ENCODE results near the gene RNASE8. TPM values are rescaled to one million over a fixed set of nuclear protein-coding genes. Genes with fewer than 3 reads are reported as not detected.

RNASE8 gene
- total RNA-seq, 3 donors from 2014 or later (not counting 1 experiment from before 2014, with no cell fraction given): not detected

GRCh38 chr14:21084998-21085853 lies 27.6 kb downstream of the RNASE8 start:
- Mint-ChIP-seq H3K9me3 (no peaks in the 10 kb centered on the region), H3K27me3 (ENCODE audit: low read depth in 2 of 2) (peaks cover 0 to 10% of the 10 kb centered on the region in 2 donors), H3K4me3 (no peak overlapping the region), H3K4me1 (peaks cover 15 to 16% of the 10 kb centered on the region in 2 donors), H3K36me3 (no peaks in the 10 kb centered on the region), H3K27ac (peak overlapping the region in 1 of 2 donors; percentile 74)
- intact Hi-C loops (cut with micrococcal nuclease): no loop called here
- ATAC-seq (no peak), DNase-seq (no peak)
- peaks cover 18% of the 10 kb centered on the region for H3K4me1 ChIP-seq (ENCODE audit: control insufficient read depth, insufficient read depth, low read length)
- H3K9me3 ChIP-seq (ENCODE audit: control insufficient read depth, insufficient read depth, low read length): no peaks in the 10 kb centered on the region
- no peaks in the 10 kb centered on the region for H3K36me3 ChIP-seq (ENCODE audit: control insufficient read depth, insufficient read depth, low read length)
- WGBS (ENCODE audit: insufficient coverage): 79% methylated on average over 17 of the region's 17 CpGs
- no peaks in the 10 kb centered on the region for H3K27me3 ChIP-seq (ENCODE audit: control insufficient read depth, insufficient read depth, low read length)
- TF ChIP-seq, protein P1, sequence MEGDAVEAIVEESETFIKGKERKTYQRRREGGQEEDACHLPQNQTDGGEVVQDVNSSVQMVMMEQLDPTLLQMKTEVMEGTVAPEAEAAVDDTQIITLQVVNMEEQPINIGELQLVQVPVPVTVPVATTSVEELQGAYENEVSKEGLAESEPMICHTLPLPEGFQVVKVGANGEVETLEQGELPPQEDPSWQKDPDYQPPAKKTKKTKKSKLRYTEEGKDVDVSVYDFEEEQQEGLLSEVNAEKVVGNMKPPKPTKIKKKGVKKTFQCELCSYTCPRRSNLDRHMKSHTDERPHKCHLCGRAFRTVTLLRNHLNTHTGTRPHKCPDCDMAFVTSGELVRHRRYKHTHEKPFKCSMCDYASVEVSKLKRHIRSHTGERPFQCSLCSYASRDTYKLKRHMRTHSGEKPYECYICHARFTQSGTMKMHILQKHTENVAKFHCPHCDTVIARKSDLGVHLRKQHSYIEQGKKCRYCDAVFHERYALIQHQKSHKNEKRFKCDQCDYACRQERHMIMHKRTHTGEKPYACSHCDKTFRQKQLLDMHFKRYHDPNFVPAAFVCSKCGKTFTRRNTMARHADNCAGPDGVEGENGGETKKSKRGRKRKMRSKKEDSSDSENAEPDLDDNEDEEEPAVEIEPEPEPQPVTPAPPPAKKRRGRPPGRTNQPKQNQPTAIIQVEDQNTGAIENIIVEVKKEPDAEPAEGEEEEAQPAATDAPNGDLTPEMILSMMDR (IDR thresholded peaks at IDR 0.05): no peak
- no peak overlapping the region for H3K4me3 ChIP-seq (ENCODE audit: low read length)
- no peak overlapping the region for H3K27ac ChIP-seq (ENCODE audit: low read length)

DNA sequence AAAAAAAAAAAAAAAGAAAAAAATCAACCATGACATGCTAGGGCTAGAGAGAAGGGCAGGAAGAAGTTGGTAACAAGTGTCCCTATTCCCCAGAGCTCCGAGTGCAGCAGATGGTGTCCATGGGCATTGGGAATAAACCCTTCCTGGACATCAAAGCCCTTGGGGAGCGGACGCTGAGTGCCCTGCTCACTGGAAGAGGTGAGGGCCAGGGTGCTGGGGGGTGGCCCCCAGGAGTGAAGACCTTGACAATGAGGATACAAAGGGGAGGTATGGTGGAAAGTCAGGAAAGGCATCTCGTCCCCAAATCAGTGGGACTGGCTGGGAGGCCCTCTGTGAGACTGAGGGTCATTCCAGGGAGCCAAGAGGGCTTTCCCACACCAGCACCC lies 29.3 kb downstream of the RNASE8 start:
- no peaks in the 10 kb centered on the region for H3K9me3 Mint-ChIP-seq
- no peak overlapping the region for H3K4me3 Mint-ChIP-seq
- no peak overlapping the region for H3K4me3 ChIP-seq (ENCODE audit: low read length)
- H3K27me3 Mint-ChIP-seq (ENCODE audit: low read depth in 2 of 2): peaks cover 0 to 10% of the 10 kb centered on the region in 2 donors
- H3K36me3 ChIP-seq (ENCODE audit: control insufficient read depth, insufficient read depth, low read length): no peaks in the 10 kb centered on the region
- TF ChIP-seq, protein P1 (IDR thresholded peaks at IDR 0.05): no peak
- WGBS (ENCODE audit: insufficient coverage): 91% methylated on average over 4 of the region's 4 CpGs
- ATAC-seq (no peak), DNase-seq (no peak)
- H3K4me1 Mint-ChIP-seq: peaks cover 15 to 16% of the 10 kb centered on the region in 2 donors
- peak overlapping the region; percentile 65 for H3K27ac ChIP-seq (ENCODE audit: low read length)
- H3K27ac Mint-ChIP-seq: peak overlapping the region; percentile 66 to 76
- no peaks in the 10 kb centered on the region for H3K36me3 Mint-ChIP-seq
- no peaks in the 10 kb centered on the region for H3K27me3 ChIP-seq (ENCODE audit: control insufficient read depth, insufficient read depth, low read length)
- H3K9me3 ChIP-seq (ENCODE audit: control insufficient read depth, insufficient read depth, low read length): no peaks in the 10 kb centered on the region
- intact Hi-C loops (cut with micrococcal nuclease): loop anchor here (2.0 kb wide), 1 partner anchor 16 kb away; the partner anchor contains the start of gene ARHGEF40
- peaks cover 18% of the 10 kb centered on the region for H3K4me1 ChIP-seq (ENCODE audit: control insufficient read depth, insufficient read depth, low read length)

DNA sequence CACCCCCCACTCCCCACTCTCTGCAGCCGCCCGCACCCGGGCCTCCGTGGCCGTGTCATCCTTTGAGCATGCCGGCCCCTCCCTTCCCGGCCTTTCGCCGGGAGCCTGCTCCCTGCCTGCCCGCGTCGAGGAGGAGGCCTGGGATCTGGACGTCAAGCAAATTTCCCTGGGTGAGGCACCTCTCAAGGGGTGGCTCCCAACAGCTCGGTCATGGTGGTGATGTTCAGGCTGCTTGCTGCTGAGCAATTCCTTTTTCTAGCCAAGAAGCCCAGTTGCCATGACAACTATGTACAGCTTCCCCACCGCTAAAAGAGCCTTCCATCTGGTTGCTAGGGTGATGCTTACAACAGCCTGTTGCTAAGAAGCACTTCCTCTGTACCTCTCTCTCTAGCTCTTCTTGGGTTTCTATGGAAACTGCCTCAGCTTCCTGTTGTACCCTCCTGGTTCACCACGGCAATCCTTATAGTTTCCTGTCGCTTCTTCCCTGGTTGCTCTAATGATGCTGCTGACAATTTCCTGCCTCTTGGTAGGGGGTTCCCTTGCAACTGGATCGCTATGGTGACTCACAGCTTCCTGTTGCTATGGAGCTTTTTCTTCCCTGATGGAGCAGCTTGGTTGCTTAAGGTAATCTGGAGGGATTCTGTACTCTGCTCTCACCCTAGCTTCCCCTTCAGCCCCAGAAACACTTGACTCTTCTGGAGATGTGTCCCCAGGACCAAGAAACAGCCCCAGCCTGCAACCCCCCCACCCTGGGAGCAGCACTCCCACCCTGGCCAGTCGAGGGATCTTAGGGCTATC lies 29.9 kb downstream of the RNASE8 start:
- Histone ChIP-seq H3K9me3 (ENCODE audit: control insufficient read depth, insufficient read depth, low read length) (no peaks in the 10 kb centered on the region), H3K27ac (ENCODE audit: low read length) (peak overlapping the region; percentile 65), H3K27me3 (ENCODE audit: control insufficient read depth, insufficient read depth, low read length) (no peaks in the 10 kb centered on the region), H3K36me3 (ENCODE audit: control insufficient read depth, insufficient read depth, low read length) (no peaks in the 10 kb centered on the region), H3K4me3 (ENCODE audit: low read length) (no peak overlapping the region), H3K4me1 (ENCODE audit: control insufficient read depth, insufficient read depth, low read length) (peaks cover 22% of the 10 kb centered on the region)
- ATAC-seq (peak; percentile 78 to 79 (median 78)), DNase-seq (peak; percentile 46 to 97)
- TF ChIP-seq, protein P1 (IDR thresholded peaks at IDR 0.05): no peak
- H3K9me3 Mint-ChIP-seq: no peaks in the 10 kb centered on the region
- H3K4me3 Mint-ChIP-seq: no peak overlapping the region
- intact Hi-C loops (cut with micrococcal nuclease): loop anchor here (2.0 kb wide), 1 partner anchor 17 kb away; the partner anchor contains the start of gene ARHGEF40
- no peaks in the 10 kb centered on the region for H3K36me3 Mint-ChIP-seq
- peaks cover 0 to 10% of the 10 kb centered on the region in 2 donors for H3K27me3 Mint-ChIP-seq (ENCODE audit: low read depth in 2 of 2)
- H3K4me1 Mint-ChIP-seq: peaks cover 17 to 19% of the 10 kb centered on the region in 2 donors
- peak overlapping the region; percentile 66 to 76 for H3K27ac Mint-ChIP-seq
- WGBS (ENCODE audit: insufficient coverage): 61% methylated on average over 19 of the region's 19 CpGs

Measured in natural killer cell (primary cell).